Neuronal stem cell (in vitro differentiated cells): ENCODE results near the gene POLR3B.
"Not testable (repeated sequence)": the region's sequence is repeated elsewhere in the genome, so short reads cannot be mapped to it uniquely, and the experiment has no call there.

Source experiments
- DNase-seq: peaks from one replicate; pipeline ENCODE4 v3.0.0-alpha.2; 2013; ENCODE audit warnings: low spot score
- H2AFZ ChIP-seq: one replicate; pipeline ENCODE4 v1.6.1; 2013; ENCODE audit warnings: mild to moderate bottlenecking, low read length, inconsistent platforms
- H2AK5ac ChIP-seq: 2 replicates; pipeline ENCODE4 v1.6.1; 2013; ENCODE audit warnings: low read depth, mild to moderate bottlenecking, inconsistent platforms, low read length, moderate library complexity, mixed read lengths
- H2BK120ac ChIP-seq: 2 replicates; pipeline ENCODE4 v1.6.1; 2013; ENCODE audit warnings: low read depth, mild to moderate bottlenecking, inconsistent platforms, low read length, moderate library complexity, mixed read lengths
- H2BK12ac ChIP-seq: one replicate; pipeline ENCODE4 v1.6.1; 2013; ENCODE audit warnings: low read length, inconsistent platforms
- H2BK15ac ChIP-seq: 2 replicates; pipeline ENCODE4 v1.6.1; 2013; ENCODE audit warnings: mild to moderate bottlenecking, low read length, inconsistent platforms, mixed read lengths
- H2BK5ac ChIP-seq: one replicate; pipeline ENCODE4 v1.6.1; 2013; ENCODE audit warnings: inconsistent platforms, mild to moderate bottlenecking, low read length, moderate library complexity
- H3K14ac ChIP-seq: one replicate; pipeline ENCODE4 v1.6.1; 2013; ENCODE audit warnings: low read length, inconsistent platforms
- H3K18ac ChIP-seq: 2 replicates; pipeline ENCODE4 v1.6.1; 2013; ENCODE audit warnings: low read length, inconsistent platforms
- H3K23ac ChIP-seq: 2 replicates; pipeline ENCODE4 v1.6.1; 2013; ENCODE audit warnings: low read depth, mild to moderate bottlenecking, mixed read lengths, low read length, inconsistent platforms; ENCODE audit not compliant: poor library complexity
- H3K27ac ChIP-seq: replicated peaks from 3 replicates; pipeline ENCODE4 v1.5.1; 2013; ENCODE audit warnings: low read length, inconsistent platforms
- H3K27me3 ChIP-seq, 3 experiments: 2 replicates each; pipeline ENCODE4 v1.6.1; 2013; ENCODE audit warnings: low read length in 3 of 3, mild to moderate bottlenecking in 2 of 3, inconsistent platforms in 1 of 3, low read depth in 1 of 3, mixed read lengths in 1 of 3, moderate library complexity in 1 of 3; ENCODE audit not compliant: control insufficient read depth in 3 of 3, insufficient read depth in 3 of 3
- H3K36me3 ChIP-seq, 2 donors: replicated peaks in 1 of 2; 2 replicates each; pipeline ENCODE4 v1.6.1; 2013; ENCODE audit warnings: low read length in 2 of 2; ENCODE audit not compliant: control insufficient read depth in 2 of 2, insufficient read depth in 2 of 2
- H3K4ac ChIP-seq: 2 replicates; pipeline ENCODE4 v1.6.1; 2013; ENCODE audit warnings: inconsistent platforms, mild to moderate bottlenecking, low read length, moderate library complexity
- H3K4me1 ChIP-seq, 2 donors: 1 replicate in 1 of 2; 2 replicates in 1 of 2; pipeline ENCODE4 v1.6.1; 2013; ENCODE audit warnings: low read length in 2 of 2, low read depth in 1 of 2; ENCODE audit not compliant: control insufficient read depth in 2 of 2, insufficient read depth in 1 of 2
- H3K4me2 ChIP-seq: one replicate; pipeline ENCODE4 v1.6.1; 2013; ENCODE audit warnings: mild to moderate bottlenecking, low read length, inconsistent platforms; ENCODE audit not compliant: insufficient read depth, poor library complexity, severe bottlenecking
- H3K4me3 ChIP-seq, 2 donors: 2 replicates each; pipeline ENCODE4 v1.5.1; 2013; ENCODE audit warnings: low read length in 2 of 2, mild to moderate bottlenecking in 2 of 2, inconsistent platforms in 1 of 2, moderate library complexity in 1 of 2
- H3K79me1 ChIP-seq: one replicate; pipeline ENCODE4 v1.6.1; 2013; ENCODE audit warnings: low read depth, mild to moderate bottlenecking, inconsistent platforms, low read length, moderate library complexity
- H3K9ac ChIP-seq: one replicate; pipeline ENCODE4 v1.6.1; 2013; ENCODE audit warnings: mild to moderate bottlenecking, low read depth, low read length, inconsistent platforms; ENCODE audit not compliant: poor library complexity
- H3K9me3 ChIP-seq, 2 donors: replicated peaks in 1 of 2; 2 replicates each; pipeline versions ENCODE3 to v1.6.1; 2013; ENCODE audit warnings: low read length in 2 of 2, mild to moderate bottlenecking in 2 of 2, inconsistent platforms in 1 of 2, low read depth in 1 of 2, mixed read lengths in 1 of 2, moderate library complexity in 1 of 2; ENCODE audit not compliant: control insufficient read depth in 2 of 2, insufficient read depth in 1 of 2
- H4K8ac ChIP-seq: one replicate; pipeline ENCODE4 v1.6.1; 2013; ENCODE audit warnings: low read depth, mild to moderate bottlenecking, inconsistent platforms, low read length, moderate library complexity
- H4K91ac ChIP-seq: one replicate; pipeline ENCODE4 v1.6.1; 2013; ENCODE audit warnings: low read length, low read depth, mild to moderate bottlenecking, inconsistent platforms; ENCODE audit not compliant: poor library complexity
- WGBS, 2 donors: extraction: QIAGEN DNeasy Blood & Tissue Kit; methylation state at CpG; one replicate each; pipeline ENCODE4 v1.1.7; 2013; ENCODE audit warnings: missing lambda C conversion rate in 2 of 2, mixed read lengths in 1 of 2; ENCODE audit not compliant: insufficient read length in 2 of 2, insufficient replicate concordance in 1 of 2; ENCODE audit errors: extremely low coverage in 2 of 2; 5-methylcytosine and 5-hydroxymethylcytosine counted together

POLR3B gene

GRCh38 chr12:106459124-106459523, 101.6 kb downstream of the POLR3B start:
- Histone ChIP-seq H3K4me2 (no peak overlapping the region), H3K27me3 (no peaks in the 10 kb centered on the region), H2AK5ac (no peak overlapping the region)

DNA sequence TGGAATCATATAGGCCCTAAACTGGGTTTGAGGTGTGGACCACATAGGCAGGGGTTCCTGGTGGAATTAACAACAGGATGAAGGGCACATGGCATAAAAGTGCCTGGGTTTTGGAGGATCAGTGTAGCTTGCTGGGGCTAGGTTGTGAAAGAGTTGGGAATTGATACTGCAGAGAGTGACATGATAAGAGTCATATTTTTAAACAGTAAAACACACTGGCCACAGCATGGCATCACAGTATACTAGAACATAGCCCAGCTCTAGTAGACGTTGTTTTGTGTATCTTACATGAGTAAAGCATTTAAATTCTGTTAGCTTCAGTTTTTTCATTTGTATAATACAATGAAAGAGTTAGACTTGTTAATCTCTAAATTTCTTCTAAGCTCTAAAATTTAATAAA, 102.0 kb downstream of the POLR3B start:
- H3K4me1 ChIP-seq: peaks cover 0 to 8% of the 10 kb centered on the region in 2 donors
- H2BK12ac ChIP-seq: no peak overlapping the region
- DNase-seq: no peak
- no peaks in the 10 kb centered on the region for H3K79me1 ChIP-seq
- H3K27ac ChIP-seq: no peak overlapping the region
- H3K9ac ChIP-seq: no peak overlapping the region
- no peak overlapping the region for H3K18ac ChIP-seq
- H3K23ac ChIP-seq: no peak overlapping the region
- no peak overlapping the region for H3K4me2 ChIP-seq
- H3K14ac ChIP-seq: no peak overlapping the region
- no peaks in the 10 kb centered on the region for H3K27me3 ChIP-seq
- H2BK120ac ChIP-seq: no peak overlapping the region
- H4K8ac ChIP-seq: no peak overlapping the region
- no CpG with 5 or more reads among the region's 1 CpG for WGBS, 2 donors
- no peak overlapping the region for H3K4me3 ChIP-seq
- no peak overlapping the region for H3K4ac ChIP-seq
- no peak overlapping the region for H2BK5ac ChIP-seq
- no peak overlapping the region for H4K91ac ChIP-seq
- H2AK5ac ChIP-seq: no peak overlapping the region
- peaks cover 2 to 47% of the 10 kb centered on the region in 2 donors for H3K36me3 ChIP-seq
- H2AFZ ChIP-seq: no peak overlapping the region
- no peak overlapping the region for H2BK15ac ChIP-seq
- no peaks in the 10 kb centered on the region for H3K9me3 ChIP-seq

More at GRCh38 chr12:106459124-106459523, 101.6 kb downstream of the POLR3B start:
- no peak overlapping the region for H3K9ac ChIP-seq
- no peak overlapping the region for H2BK12ac ChIP-seq
- no peak overlapping the region for H2BK120ac ChIP-seq
- H3K79me1 ChIP-seq: no peaks in the 10 kb centered on the region
- H4K8ac ChIP-seq: no peak overlapping the region
- no peak overlapping the region for H3K14ac ChIP-seq
- no peak overlapping the region for H3K4me3 ChIP-seq
- no peak overlapping the region for H4K91ac ChIP-seq
- DNase-seq: no peak
- no peak overlapping the region for H2BK5ac ChIP-seq
- no peak overlapping the region for H3K27ac ChIP-seq
- H3K9me3 ChIP-seq: no peaks in the 10 kb centered on the region
- H3K23ac ChIP-seq: no peak overlapping the region
- no peak overlapping the region for H3K4ac ChIP-seq
- no peak overlapping the region for H2BK15ac ChIP-seq
- no peak overlapping the region for H2AFZ ChIP-seq
- 100% methylated on average over 2 of the region's 6 CpGs for WGBS, 2 donors
- peaks cover 2 to 44% of the 10 kb centered on the region in 2 donors for H3K36me3 ChIP-seq
- H3K18ac ChIP-seq: no peak overlapping the region
- peaks cover 0 to 8% of the 10 kb centered on the region in 2 donors for H3K4me1 ChIP-seq

DNA sequence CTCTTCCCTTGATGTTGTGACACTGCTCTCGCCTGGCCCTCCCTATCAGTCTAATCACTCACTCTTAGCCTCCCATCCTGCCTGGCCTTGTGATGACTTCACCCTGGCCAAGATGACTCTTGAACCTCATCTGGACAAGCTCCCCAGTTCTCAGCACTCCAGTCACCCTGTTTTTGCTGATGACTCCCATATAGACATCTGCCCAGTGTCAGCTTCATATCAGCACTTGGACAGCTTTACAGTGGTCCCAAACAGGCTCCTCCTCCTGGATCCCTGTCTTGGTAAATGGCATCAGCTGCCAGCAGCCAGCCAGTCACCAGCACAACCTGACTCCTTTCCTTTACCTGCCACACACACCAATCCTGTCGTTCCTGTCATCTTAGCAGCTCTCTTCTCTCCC, 104.2 kb downstream of the POLR3B start:
- peaks cover 2 to 54% of the 10 kb centered on the region in 2 donors for H3K36me3 ChIP-seq
- no peak overlapping the region for H3K27ac ChIP-seq
- no CpG with 5 or more reads among the region's 2 CpGs for WGBS, 2 donors
- H2BK120ac ChIP-seq: no peak overlapping the region
- no peak overlapping the region for H3K9ac ChIP-seq
- H3K9me3 ChIP-seq: no peaks in the 10 kb centered on the region
- H4K91ac ChIP-seq: no peak overlapping the region
- H3K4me3 ChIP-seq: no peak overlapping the region
- no peak overlapping the region for H2AK5ac ChIP-seq
- no peaks in the 10 kb centered on the region for H3K79me1 ChIP-seq
- no peak overlapping the region for H3K4me2 ChIP-seq
- no peaks in the 10 kb centered on the region for H3K4me1 ChIP-seq
- DNase-seq: no peak
- H2BK5ac ChIP-seq: no peak overlapping the region
- no peak overlapping the region for H3K4ac ChIP-seq
- no peak overlapping the region for H2AFZ ChIP-seq
- no peak overlapping the region for H3K14ac ChIP-seq
- H2BK15ac ChIP-seq: no peak overlapping the region
- peak overlapping the region; percentile 35 for H3K18ac ChIP-seq
- no peak overlapping the region for H4K8ac ChIP-seq
- H3K27me3 ChIP-seq: no peaks in the 10 kb centered on the region
- H3K23ac ChIP-seq: no peak overlapping the region
- no peak overlapping the region for H2BK12ac ChIP-seq

DNA sequence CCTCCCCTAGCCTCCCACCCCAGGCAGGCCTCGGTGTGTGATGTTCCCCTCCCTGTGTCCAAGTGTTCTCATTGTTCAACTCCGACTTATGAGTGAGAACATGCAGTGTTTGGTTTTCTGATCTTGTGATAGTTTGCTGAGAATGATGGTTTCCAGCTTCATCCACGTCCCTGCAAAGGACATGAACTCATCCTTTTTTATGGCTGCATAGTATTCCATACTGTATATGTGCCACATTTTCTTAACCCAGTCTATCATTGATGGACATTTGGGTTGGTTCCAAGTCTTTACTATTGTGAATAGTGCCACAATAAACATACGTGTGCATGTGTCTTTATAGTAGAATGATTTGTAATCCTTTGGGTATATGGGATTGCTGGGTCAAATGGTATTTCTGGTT, 108.1 kb downstream of the POLR3B start:
- not testable (repeated sequence) for H3K9me3 ChIP-seq, H2AK5ac ChIP-seq, H3K4me1 ChIP-seq, H3K27me3 ChIP-seq, H3K23ac ChIP-seq, H3K18ac ChIP-seq, H3K14ac ChIP-seq, H4K8ac ChIP-seq, H2BK15ac ChIP-seq, H2BK12ac ChIP-seq, H3K27ac ChIP-seq, H3K4me2 ChIP-seq, H3K4me3 ChIP-seq, H3K79me1 ChIP-seq, H3K4ac ChIP-seq, H2BK5ac ChIP-seq, H3K9ac ChIP-seq, H2AFZ ChIP-seq, DNase-seq, H4K91ac ChIP-seq, H2BK120ac ChIP-seq
- WGBS, 2 donors: no CpG with 5 or more reads among the region's 4 CpGs
- H3K36me3 ChIP-seq: peaks cover 0 to 20% of the 10 kb centered on the region in 2 donors
